Thymus (tissue), 11 donors: ENCODE results near the gene AKR1C4. TPM values are rescaled to one million over a fixed set of nuclear protein-coding genes. Genes with fewer than 3 reads are reported as not detected.
"Not testable (repeated sequence)": the region's sequence is repeated elsewhere in the genome, so short reads cannot be mapped to it uniquely, and the experiment has no call there.

Source experiments
- DNase-seq, 9 donors: peaks; one replicate each; pipeline ENCODE4 v3.0.0-alpha.2; 2013; ENCODE audit warnings: low spot score in 9 of 9, low read depth in 6 of 9, missing footprints in 1 of 9
- H3K27ac ChIP-seq, 2 donors: one replicate each; pipeline ENCODE4 v1.5.1; 2013; ENCODE audit warnings: control low read depth in 1 of 2, low read depth in 1 of 2, low read length in 1 of 2, mild to moderate bottlenecking in 1 of 2, moderate library complexity in 1 of 2
- H3K27me3 ChIP-seq, 2 donors: one replicate each; pipeline ENCODE4 v1.5.1; 2013; ENCODE audit warnings: low read length in 1 of 2; ENCODE audit not compliant: control insufficient read depth in 2 of 2, insufficient read depth in 1 of 2
- H3K36me3 ChIP-seq, 2 donors: one replicate each; pipeline ENCODE4 v1.5.1; 2013; ENCODE audit warnings: low read length in 1 of 2, mild to moderate bottlenecking in 1 of 2, moderate library complexity in 1 of 2; ENCODE audit not compliant: control insufficient read depth in 2 of 2, insufficient read depth in 2 of 2
- H3K4me1 ChIP-seq, 2 donors: one replicate each; pipeline ENCODE4 v1.5.1; 2013; ENCODE audit warnings: low read length in 2 of 2; ENCODE audit not compliant: control insufficient read depth in 2 of 2, insufficient read depth in 2 of 2
- H3K4me3 ChIP-seq, 2 donors: one replicate each; pipeline ENCODE4 v1.5.1; 2013; ENCODE audit warnings: low read length in 2 of 2, control low read depth in 1 of 2, mild to moderate bottlenecking in 1 of 2
- H3K9me3 ChIP-seq, 2 donors: one replicate each; pipeline ENCODE4 v1.5.1; 2013; ENCODE audit warnings: low read length in 1 of 2, mild to moderate bottlenecking in 1 of 2; ENCODE audit not compliant: control insufficient read depth in 2 of 2, insufficient read depth in 1 of 2
- WGBS: extraction: QIAGEN DNeasy Blood & Tissue Kit; methylation state at CpG from one replicate; pipeline ENCODE4 v1.1.7; 2013; 5-methylcytosine and 5-hydroxymethylcytosine counted together
- polyA plus RNA-seq: library from polyadenylated mRNA; stranded (reverse); fragments of 200-250 nt; gene quantifications from one replicate; pipeline ENCODE4 v1.2.3, GENCODE V29; 2013
- total RNA-seq: library from RNA; stranded (reverse); fragments of 120-200 nt; gene quantifications from one replicate; pipeline ENCODE4 v1.2.4, GENCODE V29; 2013
- donor health status: healthy.

Gene AKR1C4
- total and polyA plus RNA-seq, 2 donors: 0.02 TPM; not detected in 1

- no peak for DNase-seq
- Histone ChIP-seq H3K9me3 (no peaks in the 10 kb centered on the region), H3K27ac (no peak overlapping the region), H3K36me3 (no peaks in the 10 kb centered on the region), H3K4me3 (no peak overlapping the region), H3K27me3 (no peaks in the 10 kb centered on the region), H3K4me1 (no peaks in the 10 kb centered on the region)
- 93% methylated on average over 4 of the region's 4 CpGs for WGBS
Observed at GRCh38 chr10:5254488-5254887, 57.9 kb downstream of the AKR1C4 start.

GRCh38 chr10:5257768-5258167 is 61.1 kb downstream of the AKR1C4 start:
- DNase-seq, H3K36me3 ChIP-seq, H3K4me1 ChIP-seq, H3K27me3 ChIP-seq, H3K27ac ChIP-seq, H3K4me3 ChIP-seq, H3K9me3 ChIP-seq: not testable (repeated sequence)
- WGBS: 93% methylated on average over 3 of the region's 3 CpGs

- H3K4me1 ChIP-seq: no peaks in the 10 kb centered on the region
- H3K27me3 ChIP-seq: no peaks in the 10 kb centered on the region
- 97% methylated on average over 6 of the region's 6 CpGs for WGBS
- no peak overlapping the region for H3K27ac ChIP-seq
- no peaks in the 10 kb centered on the region for H3K9me3 ChIP-seq
- no peak overlapping the region for H3K4me3 ChIP-seq
- no peaks in the 10 kb centered on the region for H3K36me3 ChIP-seq
- DNase-seq: no peak
Observed at GRCh38 chr10:5259132-5259951, 62.7 kb downstream of the AKR1C4 start.

- Histone ChIP-seq H3K27me3 (no peaks in the 10 kb centered on the region), H3K4me1 (no peaks in the 10 kb centered on the region), H3K36me3 (no peaks in the 10 kb centered on the region), H3K4me3 (no peak overlapping the region), H3K27ac (no peak overlapping the region), H3K9me3 (no peaks in the 10 kb centered on the region)
- 96% methylated on average over 5 of the region's 5 CpGs for WGBS
- no peak for DNase-seq
Observed at GRCh38 chr10:5259952-5260578, 63.4 kb downstream of the AKR1C4 start.

GRCh38 chr10:5260828-5261227 is 64.2 kb downstream of the AKR1C4 start:
- H3K4me1 ChIP-seq: no peaks in the 10 kb centered on the region
- no peak overlapping the region for H3K27ac ChIP-seq
- no peak overlapping the region for H3K4me3 ChIP-seq
- WGBS: 98% methylated on average over 3 of the region's 3 CpGs
- no peaks in the 10 kb centered on the region for H3K9me3 ChIP-seq
- no peak for DNase-seq
- H3K36me3 ChIP-seq: no peaks in the 10 kb centered on the region
- H3K27me3 ChIP-seq: no peaks in the 10 kb centered on the region

GRCh38 chr10:5265139-5265538 is 68.5 kb downstream of the AKR1C4 start:
- Histone ChIP-seq H3K4me3 (no peak overlapping the region), H3K9me3 (peaks cover 0 to 3% of the 10 kb centered on the region in 2 donors), H3K27ac (no peak overlapping the region), H3K4me1 (no peaks in the 10 kb centered on the region), H3K27me3 (no peaks in the 10 kb centered on the region), H3K36me3 (no peaks in the 10 kb centered on the region)
- no peak for DNase-seq
- WGBS: 96% methylated on average over 1 of the region's 1 CpG

- H3K36me3 ChIP-seq: no peaks in the 10 kb centered on the region
- H3K27ac ChIP-seq: no peak overlapping the region
- H3K9me3 ChIP-seq: peaks cover 0 to 3% of the 10 kb centered on the region in 2 donors
- 97% methylated on average over 1 of the region's 1 CpG for WGBS
- DNase-seq: no peak
- no peak overlapping the region for H3K4me3 ChIP-seq
- no peaks in the 10 kb centered on the region for H3K27me3 ChIP-seq
- H3K4me1 ChIP-seq: no peaks in the 10 kb centered on the region
Observed at GRCh38 chr10:5266351-5266750, 69.7 kb downstream of the AKR1C4 start.

- no peak overlapping the region for H3K4me3 ChIP-seq
- WGBS: 97% methylated on average over 1 of the region's 1 CpG
- no peak overlapping the region for H3K27ac ChIP-seq
- peaks cover 0 to 3% of the 10 kb centered on the region in 2 donors for H3K9me3 ChIP-seq
- no peak for DNase-seq
- no peaks in the 10 kb centered on the region for H3K4me1 ChIP-seq
- H3K27me3 ChIP-seq: no peaks in the 10 kb centered on the region
- H3K36me3 ChIP-seq: no peaks in the 10 kb centered on the region
Observed at GRCh38 chr10:5266804-5267203, 70.2 kb downstream of the AKR1C4 start.

- no peaks in the 10 kb centered on the region for H3K4me1 ChIP-seq
- H3K27ac ChIP-seq: no peak overlapping the region
- no peak overlapping the region for H3K4me3 ChIP-seq
- no peaks in the 10 kb centered on the region for H3K27me3 ChIP-seq
- DNase-seq: no peak
- H3K36me3 ChIP-seq: no peaks in the 10 kb centered on the region
- H3K9me3 ChIP-seq: peaks cover 0 to 3% of the 10 kb centered on the region in 2 donors
Observed at GRCh38 chr10:5268234-5268633, 71.6 kb downstream of the AKR1C4 start.
